Stimulated activated naive CD8-positive, alpha-beta T cell treated with anti-CD3 and anti-CD28 coated beads, Interleukin-15, amount 100 ng/mL, for 72 hours (primary cell): ENCODE data around the gene DLX2.
"Not testable (repeated sequence)": the region's sequence is repeated elsewhere in the genome, so short reads cannot be mapped to it uniquely, and the experiment has no call there.

Experiments
- ATAC-seq: fragments of 150-1000 bp; cut with Tn5 transposase; 2 replicates; pipeline ENCODE4 v1.10.0; 2021; ENCODE audit warnings: mild to moderate bottlenecking, moderate library complexity
- DNase-seq, 2 donors: peaks; one replicate each; pipeline ENCODE4 v3.0.0; 2021 to 2022
- H3K27ac Mint-ChIP-seq, 2 donors: one replicate each; pipeline ENCODE4 v1.8.0; 2022; ENCODE audit warnings: mild to moderate bottlenecking in 2 of 2, mixed read lengths in 2 of 2, moderate library complexity in 2 of 2
- H3K27me3 Mint-ChIP-seq: one replicate; pipeline ENCODE4 v1.8.0; 2022; ENCODE audit warnings: mixed read lengths
- H3K4me1 Mint-ChIP-seq: one replicate; pipeline ENCODE4 v1.8.0; 2022; ENCODE audit warnings: mild to moderate bottlenecking, mixed read lengths
- H3K4me3 Mint-ChIP-seq, 2 donors: one replicate each; pipeline ENCODE4 v1.8.0; 2022; ENCODE audit warnings: mild to moderate bottlenecking in 2 of 2, mixed read lengths in 2 of 2, moderate library complexity in 1 of 2
- H3K9me3 Mint-ChIP-seq, 2 donors: one replicate each; pipeline ENCODE4 v1.8.0; 2022; ENCODE audit warnings: mixed read lengths in 2 of 2

DLX2 gene

GRCh38 chr2:172114176-172114575, 11.5 kb upstream of the DLX2 start:
- peaks cover 49% of the 10 kb centered on the region for H3K27me3 Mint-ChIP-seq
- not testable (repeated sequence) for ATAC-seq, H3K4me3 Mint-ChIP-seq, H3K27ac Mint-ChIP-seq, H3K4me1 Mint-ChIP-seq, H3K9me3 Mint-ChIP-seq, DNase-seq

DNA sequence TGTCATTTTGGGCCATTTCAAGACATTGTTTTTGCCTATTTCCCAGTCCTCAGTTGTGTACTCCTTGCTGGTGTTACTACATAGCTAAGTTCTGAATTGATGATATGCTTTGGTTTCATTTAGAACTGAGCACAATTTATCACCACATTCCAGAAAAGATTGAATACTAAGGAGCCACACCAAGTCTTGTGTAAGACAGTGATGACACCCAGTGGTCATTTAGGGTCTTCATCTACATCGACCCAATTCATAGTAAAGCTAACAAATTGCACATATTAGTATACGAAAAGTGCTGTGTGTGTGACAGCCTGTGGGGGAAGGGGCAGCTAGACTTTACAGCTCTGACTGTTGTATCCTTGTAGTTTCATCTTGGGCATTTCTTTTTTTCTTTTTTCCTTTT, 10.9 kb upstream of the DLX2 start:
- no peak overlapping the region for H3K4me3 Mint-ChIP-seq
- H3K27ac Mint-ChIP-seq, result no peak overlapping the region
- peaks cover 55% of the 10 kb centered on the region for H3K27me3 Mint-ChIP-seq
- no peaks in the 10 kb centered on the region for H3K9me3 Mint-ChIP-seq
- H3K4me1 Mint-ChIP-seq, result peaks cover 11% of the 10 kb centered on the region
- no peak for DNase-seq
- ATAC-seq, result no peak

GRCh38 chr2:172109988-172110811, 7.5 kb upstream of the DLX2 start:
- Mint-ChIP-seq H3K27ac (peak overlapping the region in 1 of 2 donors; percentile 42), H3K27me3 (peaks cover 80% of the 10 kb centered on the region), H3K4me3 (no peak overlapping the region)

GRCh38 chr2:172109256-172109987, 6.7 kb upstream of the DLX2 start:
- H3K9me3 Mint-ChIP-seq, result no peaks in the 10 kb centered on the region
- no peak for ATAC-seq
- DNase-seq, result no peak
- no peak overlapping the region for H3K4me3 Mint-ChIP-seq
- H3K27ac Mint-ChIP-seq, result no peak overlapping the region
- H3K4me1 Mint-ChIP-seq, result peaks cover 46% of the 10 kb centered on the region
- H3K27me3 Mint-ChIP-seq, result peaks cover 80% of the 10 kb centered on the region

More at GRCh38 chr2:172109988-172110811, 7.5 kb upstream of the DLX2 start:
- Mint-ChIP-seq H3K4me1 (peaks cover 41% of the 10 kb centered on the region), H3K9me3 (no peaks in the 10 kb centered on the region)
- DNase-seq, result no peak
- no peak for ATAC-seq

DNA sequence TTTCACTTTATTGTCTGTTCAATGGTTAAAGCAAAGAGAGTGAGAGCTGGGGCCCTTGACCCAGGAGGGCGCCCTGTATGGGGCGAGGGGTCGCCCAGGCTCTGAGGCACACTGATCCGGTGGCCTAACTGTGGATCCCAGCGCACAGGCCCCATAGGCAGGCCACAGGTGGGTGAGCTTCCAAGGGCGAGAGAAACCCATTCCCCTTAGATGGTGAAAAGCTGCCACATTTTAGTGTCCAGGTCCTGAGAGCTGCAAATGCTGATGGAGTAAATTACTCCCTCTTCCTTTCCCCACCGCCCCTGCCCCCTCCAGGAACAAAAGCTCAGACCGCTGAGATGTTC, 5.9 kb upstream of the DLX2 start:
- H3K27ac Mint-ChIP-seq, result no peak overlapping the region

DNA sequence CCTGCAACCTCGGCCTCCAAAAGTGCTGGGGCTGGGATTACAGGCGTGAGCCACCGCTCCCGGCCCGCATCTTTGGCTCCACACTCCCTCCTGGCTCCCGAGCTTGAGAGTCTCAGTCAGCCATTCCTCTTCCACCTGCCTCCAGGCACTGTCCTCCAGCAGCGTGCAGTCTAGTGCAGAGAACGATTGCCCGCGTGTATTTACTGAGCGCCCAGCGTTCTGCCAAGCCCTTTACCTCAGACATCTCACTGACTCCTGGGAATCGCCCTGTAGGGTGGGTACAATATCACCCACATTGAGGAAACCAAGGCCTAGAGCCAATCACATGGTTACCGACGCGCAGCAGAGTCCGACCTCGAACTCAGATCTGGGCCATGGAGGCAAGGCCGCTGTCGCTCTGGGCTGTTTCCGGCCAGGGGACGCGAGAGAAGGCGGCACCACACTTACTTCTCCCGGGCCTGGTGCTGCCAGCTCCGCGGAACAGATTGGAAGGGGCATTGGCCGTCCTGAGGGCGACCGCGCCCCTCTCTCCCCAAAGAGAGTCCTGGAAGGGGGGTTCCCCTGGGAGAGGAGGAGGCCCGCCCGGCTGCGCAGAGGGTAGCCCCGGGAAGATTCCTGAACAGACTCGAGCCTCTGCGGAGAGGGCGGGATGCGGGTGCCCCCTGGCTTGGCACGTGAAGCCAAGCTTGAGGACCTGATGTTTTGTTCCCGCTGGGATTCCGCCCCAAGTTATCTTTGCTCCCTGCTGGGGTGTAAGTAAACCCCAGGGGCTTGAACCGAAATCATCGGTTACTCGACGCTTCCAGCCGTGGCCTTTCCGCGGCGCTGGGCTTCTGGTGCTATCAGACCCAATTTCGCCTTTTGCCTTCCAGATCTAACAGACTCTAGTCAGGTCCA, 5.2 kb upstream of the DLX2 start:
- H3K4me3 Mint-ChIP-seq, result peak overlapping the region; percentile 62 to 72
- no peak overlapping the region for H3K27ac Mint-ChIP-seq

More for the DNA sequence above, 5.9 kb upstream of the DLX2 start:
- ATAC-seq (no peak), DNase-seq (no peak)
- peaks cover 81% of the 10 kb centered on the region for H3K27me3 Mint-ChIP-seq
- H3K4me1 Mint-ChIP-seq, result peaks cover 55% of the 10 kb centered on the region
- H3K4me3 Mint-ChIP-seq, result peak overlapping the region in 1 of 2 donors; percentile 72
- no peaks in the 10 kb centered on the region for H3K9me3 Mint-ChIP-seq

DNA sequence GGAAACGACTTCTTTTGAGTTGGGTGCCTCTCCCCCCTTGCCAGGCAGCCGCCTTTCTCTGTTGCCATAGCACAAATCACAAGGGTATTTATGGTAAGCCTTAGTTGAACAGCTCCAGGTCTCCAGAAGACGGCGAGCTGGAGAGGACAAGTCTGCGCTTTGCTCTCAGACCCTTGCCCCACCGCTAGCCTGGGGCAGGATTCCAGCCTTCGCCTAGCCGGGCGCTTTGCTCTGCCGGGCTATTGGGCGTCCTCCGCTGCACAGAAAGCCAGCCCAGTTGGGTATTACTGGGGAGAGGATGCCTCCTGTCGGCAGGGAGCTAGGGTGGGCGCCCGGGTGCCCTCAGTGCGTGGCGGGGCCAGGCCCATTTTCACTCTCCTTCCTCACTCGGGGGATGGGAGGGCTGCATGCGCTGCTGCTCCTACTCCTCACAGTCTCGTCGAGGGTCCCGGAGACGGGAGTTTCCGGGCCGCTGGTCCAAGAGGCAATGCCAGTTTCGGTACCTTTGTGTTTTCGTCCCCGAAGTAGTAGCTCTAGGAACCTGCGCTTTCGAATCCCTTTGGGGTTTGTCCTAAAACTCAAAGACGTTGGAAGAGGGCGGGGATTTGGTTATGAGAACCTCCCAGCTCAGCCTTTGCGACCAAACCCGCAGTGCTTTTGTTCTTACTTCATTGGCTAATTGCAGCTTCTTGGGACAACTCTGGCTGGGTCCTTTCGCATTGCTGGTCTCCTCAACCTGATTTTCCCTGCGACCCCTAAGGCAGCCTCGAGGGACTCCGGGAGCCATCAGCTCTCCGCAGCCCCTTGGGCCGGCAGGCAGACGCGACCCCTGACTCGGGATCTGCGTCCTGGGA, 3.6 kb upstream of the DLX2 start:
- DNase-seq (peak; percentile 64 to 68), ATAC-seq (peak; percentile 56)
- Mint-ChIP-seq H3K27me3 (peaks cover 90% of the 10 kb centered on the region), H3K9me3 (no peaks in the 10 kb centered on the region), H3K27ac (no peak overlapping the region), H3K4me1 (peaks cover 77% of the 10 kb centered on the region), H3K4me3 (peak overlapping the region; percentile 68 to 77)

More for the DNA sequence above, 5.2 kb upstream of the DLX2 start:
- Mint-ChIP-seq H3K9me3 (no peaks in the 10 kb centered on the region), H3K4me1 (peaks cover 61% of the 10 kb centered on the region), H3K27me3 (peaks cover 83% of the 10 kb centered on the region)
- ATAC-seq (no peak), DNase-seq (peak in 1 of 2 donors; percentile 14)

GRCh38 chr2:172105471-172106107, 2.9 kb upstream of the DLX2 start:
- H3K27ac Mint-ChIP-seq, result no peak overlapping the region
- peak overlapping the region; percentile 68 to 77 for H3K4me3 Mint-ChIP-seq
- peaks cover 98% of the 10 kb centered on the region for H3K27me3 Mint-ChIP-seq
- DNase-seq, result no peak
- peaks cover 84% of the 10 kb centered on the region for H3K4me1 Mint-ChIP-seq
- no peaks in the 10 kb centered on the region for H3K9me3 Mint-ChIP-seq
- ATAC-seq, result no peak

- DNase-seq (peak; percentile 73 to 78), ATAC-seq (peak; percentile 17)
- Mint-ChIP-seq H3K27ac (peak overlapping the region in 1 of 2 donors; percentile 42), H3K4me1 (peaks cover 84% of the 10 kb centered on the region), H3K27me3 (peaks cover 96% of the 10 kb centered on the region), H3K4me3 (peak overlapping the region; percentile 86 to 90), H3K9me3 (no peaks in the 10 kb centered on the region)
Measured at GRCh38 chr2:172103471-172104272, 972 bp upstream of the DLX2 start.

DNA sequence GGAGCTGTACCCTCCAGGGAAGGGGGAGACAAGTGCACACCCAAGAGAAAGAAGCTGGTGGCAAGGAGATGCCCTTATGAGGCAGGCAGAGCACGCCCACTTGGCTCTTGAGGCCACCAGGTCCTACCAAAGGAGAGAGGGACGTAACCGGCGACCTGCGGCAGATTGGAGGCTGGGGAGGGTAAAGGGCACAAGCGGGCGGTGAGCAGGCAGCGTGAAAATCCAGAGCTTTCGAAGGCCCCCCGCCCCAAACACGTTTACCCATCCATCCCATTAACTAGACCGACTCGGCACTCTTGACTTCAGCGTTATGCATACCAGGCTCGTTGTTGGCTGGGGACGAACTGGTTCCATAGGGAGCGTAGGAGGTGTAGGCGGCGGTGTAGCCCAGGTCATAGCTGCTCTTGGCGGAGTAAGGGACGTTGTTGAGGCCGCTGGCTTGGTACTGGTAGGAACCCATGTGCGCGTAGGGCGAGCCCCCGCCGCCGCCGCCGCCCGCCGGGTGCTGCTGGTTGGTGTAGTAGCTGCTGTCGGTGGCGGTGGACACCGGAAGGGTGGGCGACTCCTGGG, 794 bp downstream of the DLX2 start:
- Mint-ChIP-seq H3K4me3 (peak overlapping the region; percentile 86 to 90), H3K27me3 (peaks cover 96% of the 10 kb centered on the region), H3K27ac (peak overlapping the region in 1 of 2 donors; percentile 49), H3K4me1 (peaks cover 86% of the 10 kb centered on the region), H3K9me3 (no peaks in the 10 kb centered on the region)
- peak; percentile 39 to 55 for DNase-seq
- ATAC-seq, result peak; percentile 30

GRCh38 chr2:172100935-172101820, 1.5 kb downstream of the DLX2 start:
- DNase-seq (peak; percentile 21 to 25), ATAC-seq (no peak)
- Mint-ChIP-seq H3K27me3 (peaks cover 96% of the 10 kb centered on the region), H3K27ac (no peak overlapping the region), H3K9me3 (no peaks in the 10 kb centered on the region), H3K4me1 (peaks cover 86% of the 10 kb centered on the region), H3K4me3 (peak overlapping the region; percentile 86 to 90)

DNA sequence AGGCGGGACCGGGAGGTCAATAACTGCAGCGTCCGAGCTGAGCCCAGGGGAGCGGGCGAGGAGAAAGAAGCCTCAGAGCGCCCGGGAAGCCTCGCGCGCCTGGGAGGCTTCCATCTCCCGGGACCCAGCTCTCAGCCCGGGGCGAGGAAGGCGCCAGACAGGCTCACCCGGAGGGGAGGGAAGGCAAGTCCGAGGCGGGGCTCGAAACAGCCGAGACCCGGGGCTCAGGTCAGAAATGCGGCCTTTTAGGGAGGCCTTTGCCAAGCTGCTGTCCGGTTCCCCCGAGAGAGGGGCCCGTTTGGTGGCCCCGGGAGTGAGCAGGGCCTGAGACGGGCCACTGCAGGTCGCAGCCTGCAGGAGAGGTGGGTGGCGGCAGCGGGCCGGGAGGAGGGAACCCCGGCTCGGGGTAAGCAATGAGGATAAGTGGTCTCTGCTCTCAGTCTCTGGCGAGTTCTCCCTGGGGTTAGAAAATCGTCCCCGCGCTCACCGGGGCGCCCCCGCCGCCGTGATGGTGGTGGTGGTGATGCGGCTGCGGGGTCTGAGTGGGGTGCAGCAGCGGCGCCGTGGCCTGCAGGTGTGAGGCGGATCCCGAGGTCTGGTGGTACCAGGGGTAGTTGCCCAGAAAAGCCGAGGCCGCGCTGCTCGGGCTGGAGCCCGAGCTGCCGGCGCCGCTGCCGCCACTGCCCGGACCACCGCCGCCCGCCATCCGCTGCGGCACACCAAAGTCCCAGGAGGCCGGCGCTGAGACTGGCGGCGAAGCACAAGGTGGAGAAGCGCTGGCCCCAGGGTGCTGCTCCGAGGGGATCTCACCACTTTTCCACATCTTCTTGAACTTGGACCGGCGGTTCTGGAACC, 2.4 kb downstream of the DLX2 start:
- Mint-ChIP-seq H3K27ac (no peak overlapping the region), H3K4me1 (peaks cover 86% of the 10 kb centered on the region), H3K27me3 (peaks cover 96% of the 10 kb centered on the region), H3K4me3 (peak overlapping the region; percentile 56 to 90), H3K9me3 (no peaks in the 10 kb centered on the region)
- ATAC-seq (no peak), DNase-seq (peak; percentile 16 to 23)
